T-helper 1 cell treated with Interleukin-12 subunit alpha and Interleukin-12 subunit beta and Interleukin-4 antibody, amounts not matched to agents 30 ng/mL and 1 ng/mL, for 36 hours (primary cell): ENCODE measurements around the gene CSRNP2. TPM values are rescaled to one million over a fixed set of nuclear protein-coding genes. Genes with fewer than 3 reads are reported as not detected.

Source experiments
- intact Hi-C: fragments of 100-400 bp; cut with micrococcal nuclease; formaldehyde crosslinking; loops from one replicate; pipeline ENCODE4 v1.15.1; 2024
- total RNA-seq: library from RNA; stranded (reverse); gene quantifications from 2 replicates; pipeline ENCODE4 v1.2.3, GENCODE V29; 2022

CSRNP2 gene, protein sequence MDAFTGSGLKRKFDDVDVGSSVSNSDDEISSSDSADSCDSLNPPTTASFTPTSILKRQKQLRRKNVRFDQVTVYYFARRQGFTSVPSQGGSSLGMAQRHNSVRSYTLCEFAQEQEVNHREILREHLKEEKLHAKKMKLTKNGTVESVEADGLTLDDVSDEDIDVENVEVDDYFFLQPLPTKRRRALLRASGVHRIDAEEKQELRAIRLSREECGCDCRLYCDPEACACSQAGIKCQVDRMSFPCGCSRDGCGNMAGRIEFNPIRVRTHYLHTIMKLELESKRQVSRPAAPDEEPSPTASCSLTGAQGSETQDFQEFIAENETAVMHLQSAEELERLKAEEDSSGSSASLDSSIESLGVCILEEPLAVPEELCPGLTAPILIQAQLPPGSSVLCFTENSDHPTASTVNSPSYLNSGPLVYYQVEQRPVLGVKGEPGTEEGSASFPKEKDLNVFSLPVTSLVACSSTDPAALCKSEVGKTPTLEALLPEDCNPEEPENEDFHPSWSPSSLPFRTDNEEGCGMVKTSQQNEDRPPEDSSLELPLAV
- total RNA-seq: 21.8 and 23.1 TPM in 2 replicates

DNA sequence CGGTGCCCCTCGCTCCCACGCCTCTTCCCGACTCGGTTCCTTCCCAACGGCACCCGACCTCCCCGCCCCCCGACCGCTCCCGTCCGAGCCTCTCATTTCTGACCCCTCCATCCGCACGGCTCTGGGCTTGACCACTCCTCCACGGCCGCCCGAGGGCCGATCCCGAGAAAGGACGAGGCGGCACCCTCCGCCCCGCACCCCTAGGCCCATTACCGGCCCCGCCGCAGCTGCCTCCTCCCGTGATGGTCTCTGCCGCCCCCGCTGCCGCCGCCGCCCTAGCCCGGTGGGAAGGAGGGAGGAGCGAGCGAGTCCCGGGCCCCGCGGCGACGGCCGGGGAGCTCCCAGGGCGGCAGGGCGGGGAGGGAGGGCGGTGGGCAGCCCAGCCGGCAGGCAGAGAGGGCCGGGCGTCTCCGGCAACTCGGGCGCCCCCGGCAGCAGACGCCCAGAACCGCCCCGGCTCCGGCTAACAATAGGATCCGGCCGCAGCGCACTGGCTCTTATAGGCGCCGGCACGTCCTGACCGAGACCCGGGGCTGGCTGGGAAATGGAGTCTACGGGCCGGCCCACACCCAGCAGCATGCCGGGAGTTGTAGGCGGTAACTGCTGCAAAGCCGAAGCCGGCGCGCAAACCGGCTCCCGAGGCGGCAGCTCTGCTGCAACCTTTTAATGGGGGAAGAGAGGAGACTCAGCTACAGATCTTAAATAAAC lies at the start of gene CSRNP2:
CSRNP2 (minus strand) TSS at position 471 of the 708 bp plus-strand sequence. CDS start 7,035 bp downstream, outside the sequence.
- intact Hi-C loops: loop anchor here (1.0 to 2.0 kb wide), 14 partner anchors 35 to 1058 kb away; partner anchors contain the start of genes DAZAP2, LARP4, LETMD1 and POU6F1

DNA sequence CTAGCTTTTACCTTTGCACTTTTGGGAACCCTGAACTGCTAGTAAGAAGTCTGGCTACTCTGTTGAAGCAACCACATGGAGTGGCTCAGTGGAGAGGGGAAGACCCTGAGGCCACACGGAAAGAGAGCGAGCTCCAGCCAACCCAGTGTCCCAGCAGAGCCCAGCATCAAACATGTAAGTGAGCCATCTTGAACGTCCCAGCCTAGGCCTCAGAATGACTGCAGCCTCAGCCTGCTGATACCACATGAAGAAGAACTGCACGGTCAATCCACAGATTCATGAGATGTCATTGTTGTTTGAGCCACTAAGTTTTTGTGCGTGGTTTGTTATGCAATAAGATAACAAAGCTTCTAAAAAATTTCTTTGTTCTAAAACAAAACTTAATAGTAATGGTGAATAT lies 49.3 kb upstream of the CSRNP2 start:
- intact Hi-C loops: no loop called here

DNA sequence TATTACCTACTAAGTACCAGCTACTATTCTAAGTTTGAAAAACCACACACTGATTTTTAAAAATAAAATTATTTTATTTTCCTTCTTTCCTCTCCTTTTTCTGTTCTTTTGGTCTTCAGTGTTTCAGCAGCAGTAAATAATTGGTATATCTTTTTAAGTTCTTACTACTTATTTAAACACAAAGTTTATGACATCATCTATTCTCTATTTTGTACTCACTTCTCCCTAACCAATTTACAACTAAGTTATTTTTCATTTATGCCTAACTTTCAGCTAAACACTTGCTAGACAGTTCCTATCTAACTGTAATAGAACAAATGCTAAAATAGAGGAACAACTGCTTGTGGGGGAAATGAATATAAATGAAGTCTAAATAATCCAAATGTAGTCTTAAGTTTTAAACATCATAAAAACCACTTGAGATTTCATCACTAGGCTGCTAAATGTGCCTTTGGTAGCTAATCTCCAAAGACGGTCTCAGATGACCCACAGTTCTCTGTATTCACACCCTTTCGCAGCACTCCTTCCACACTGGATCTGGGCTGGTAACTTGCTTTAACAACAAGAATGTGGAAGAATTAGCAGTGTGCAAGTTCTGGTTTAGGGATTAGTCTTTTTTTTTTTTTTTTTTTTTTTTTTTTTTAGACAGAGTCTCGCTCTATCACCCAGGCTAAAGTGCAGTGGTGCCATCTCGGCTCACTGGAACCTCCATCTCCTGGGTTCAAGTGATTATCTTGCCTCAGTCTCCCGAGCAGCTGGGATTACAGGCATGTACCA lies 48.5 kb upstream of the CSRNP2 start:
- intact Hi-C loops: no loop called here

DNA sequence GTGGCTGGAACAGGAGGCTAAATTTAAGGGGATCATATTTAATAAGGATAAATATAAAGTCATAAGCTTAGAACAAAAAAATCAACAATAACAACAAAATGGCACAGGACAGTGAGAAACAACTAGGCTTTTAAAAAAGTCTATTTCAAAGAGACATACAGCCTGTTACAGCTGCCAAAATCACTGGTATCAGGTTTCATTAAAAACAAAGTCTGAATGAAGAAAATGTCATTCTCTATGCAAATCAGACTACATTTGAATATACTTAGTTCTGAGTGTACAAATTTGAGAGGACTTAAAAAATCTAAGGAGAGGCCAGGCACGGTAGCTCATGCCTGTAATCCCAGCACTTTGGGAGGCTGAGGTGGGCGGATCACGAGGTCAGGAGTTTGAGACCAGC lies 45.5 kb upstream of the CSRNP2 start:
- intact Hi-C loops: no loop called here

DNA sequence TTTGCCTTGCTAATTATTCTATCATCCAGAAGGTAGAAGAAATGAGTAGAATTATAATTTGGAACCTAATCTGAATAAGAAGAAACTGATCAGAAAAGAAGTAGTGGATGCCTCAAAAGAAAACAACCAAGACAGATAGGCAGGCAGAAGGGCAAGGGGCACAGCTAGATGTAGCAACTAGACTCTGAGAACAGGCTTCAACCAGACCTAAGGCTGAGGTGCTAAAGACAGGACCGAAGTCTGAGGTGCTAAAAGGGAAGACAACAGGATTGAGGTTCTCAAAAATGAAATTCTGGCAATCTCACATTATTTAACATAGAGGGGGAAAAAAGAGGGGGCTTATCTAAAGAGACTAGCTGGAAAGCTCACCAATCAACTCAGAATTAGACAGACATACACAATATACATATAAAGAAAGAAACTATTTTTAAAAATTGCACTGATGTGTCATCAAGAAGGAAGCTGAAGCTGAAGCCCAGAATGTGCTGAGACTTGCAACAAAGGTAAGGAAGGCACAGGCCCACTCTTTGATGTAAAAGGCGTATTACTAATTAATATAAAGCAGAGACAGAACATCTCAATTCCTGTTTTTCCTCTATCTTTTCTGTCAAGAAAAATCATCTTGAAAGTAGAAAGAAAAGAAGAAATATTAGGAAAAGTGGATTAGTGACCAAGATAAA lies 43.8 kb upstream of the CSRNP2 start:
- intact Hi-C loops: no loop called here

DNA sequence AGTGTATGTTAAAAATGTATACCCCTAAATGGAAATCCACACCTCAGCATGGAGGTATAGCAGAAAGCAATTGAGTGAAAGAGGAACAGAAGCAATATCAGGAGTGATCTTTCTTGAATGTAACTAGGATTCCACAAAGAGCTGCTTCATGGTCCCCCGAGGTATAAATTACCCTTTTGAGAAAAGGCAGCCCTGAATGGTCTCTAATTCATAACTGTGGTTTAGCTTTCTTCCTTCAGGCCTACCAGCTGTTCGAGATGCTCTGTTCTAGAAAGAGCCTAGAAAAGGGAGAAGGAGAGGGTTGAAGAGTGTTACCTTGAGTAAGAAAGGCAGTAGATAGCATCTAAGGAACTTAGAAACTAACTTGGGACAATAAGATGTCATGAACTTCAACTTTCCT lies 42.9 kb upstream of the CSRNP2 start:
- intact Hi-C loops: no loop called here

DNA sequence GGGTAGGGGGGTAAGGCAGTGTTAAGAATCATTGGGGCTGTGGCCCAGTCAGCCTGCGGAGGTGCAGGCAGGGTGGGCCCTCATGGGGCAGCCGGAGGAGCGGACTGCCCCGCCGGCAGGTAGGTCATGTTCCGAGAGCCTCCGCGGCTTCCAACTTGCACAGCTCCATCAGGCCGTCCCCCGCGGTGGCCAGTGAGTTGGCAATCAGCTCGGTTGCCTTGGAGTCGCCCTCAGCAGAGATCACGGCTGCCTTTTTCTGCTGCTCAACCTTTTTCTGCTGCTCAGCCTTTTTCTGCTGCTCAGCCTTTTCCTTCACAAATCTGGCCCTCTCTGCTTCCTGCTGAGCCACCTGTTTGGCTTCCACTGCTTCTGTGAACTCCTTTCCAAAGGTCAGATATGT lies 41.1 kb upstream of the CSRNP2 start:
- intact Hi-C loops: no loop called here

DNA sequence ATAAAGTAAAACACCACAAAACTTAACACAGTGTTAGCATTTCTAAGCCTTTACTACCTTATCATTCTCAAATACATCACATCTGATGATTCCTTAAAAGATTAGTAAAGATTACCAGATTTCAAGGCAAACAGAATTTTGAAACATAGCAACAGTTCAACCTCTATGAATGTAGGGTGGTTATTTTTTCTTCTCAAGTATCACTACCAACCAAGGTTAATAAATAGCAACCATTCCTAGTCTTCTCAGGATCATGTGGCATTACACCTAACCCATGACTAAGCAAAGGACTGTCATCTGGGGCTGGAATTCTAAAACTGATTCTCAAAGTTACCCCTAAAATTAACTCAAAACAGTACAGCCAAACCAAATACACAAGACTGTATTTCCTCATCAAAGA lies 39.4 kb upstream of the CSRNP2 start:
- intact Hi-C loops: no loop called here

DNA sequence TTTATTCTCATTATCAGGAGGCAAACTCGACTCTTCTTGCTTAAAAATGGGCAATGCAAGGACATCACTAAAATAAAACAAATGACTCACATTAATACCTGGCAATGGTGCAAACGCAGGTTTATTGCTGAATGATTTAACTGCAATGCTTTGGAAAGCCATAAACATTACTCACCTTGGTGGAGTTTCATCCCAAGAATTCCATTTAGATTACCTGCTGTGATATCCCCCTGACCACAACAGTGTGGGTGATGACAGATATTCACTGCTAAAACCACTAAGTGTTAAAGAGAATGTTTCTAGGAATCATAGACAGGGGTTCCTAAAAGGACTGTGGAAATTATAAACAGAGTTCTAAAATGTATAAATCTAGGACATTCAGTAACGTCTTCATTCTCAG lies 35.3 kb upstream of the CSRNP2 start:
- intact Hi-C loops: no loop called here

DNA sequence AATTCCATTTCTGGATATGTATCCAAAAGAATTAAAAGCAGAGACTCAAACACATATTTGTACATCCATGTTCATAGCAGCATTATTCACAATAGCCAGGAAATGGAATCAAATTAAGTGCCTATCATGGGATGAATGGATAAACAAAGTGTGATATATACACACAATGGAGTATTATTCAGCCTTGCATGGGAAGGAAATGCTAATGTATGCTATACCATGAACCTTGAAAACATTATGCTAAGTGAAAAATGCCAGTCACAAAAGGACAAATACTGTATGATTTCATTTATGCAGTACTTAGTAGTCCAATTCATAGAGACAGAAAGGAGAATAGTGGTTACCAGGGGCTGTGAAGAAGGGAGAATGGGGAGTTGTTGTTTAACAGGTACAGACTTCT lies 32.1 kb upstream of the CSRNP2 start:
- intact Hi-C loops: no loop called here

DNA sequence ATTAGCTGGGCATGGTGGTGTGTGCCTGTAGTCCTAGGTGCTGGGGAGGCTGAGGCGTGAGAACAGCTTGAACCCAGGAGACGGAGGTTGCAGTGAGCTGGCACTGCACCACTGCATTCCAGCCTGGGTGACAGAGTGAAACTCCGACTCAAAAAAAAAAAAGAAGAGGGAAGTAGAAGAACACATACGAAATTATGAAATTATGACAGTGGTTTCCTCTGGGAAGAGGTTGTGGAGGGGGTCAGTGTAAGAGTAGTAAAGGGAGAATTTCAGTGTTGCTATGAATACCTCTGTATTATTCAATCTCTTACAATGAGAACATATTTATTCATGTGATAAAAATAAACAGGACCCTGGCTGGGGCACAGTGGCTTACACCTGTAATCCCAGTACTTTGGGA lies 24.7 kb upstream of the CSRNP2 start:
- intact Hi-C loops: no loop called here

DNA sequence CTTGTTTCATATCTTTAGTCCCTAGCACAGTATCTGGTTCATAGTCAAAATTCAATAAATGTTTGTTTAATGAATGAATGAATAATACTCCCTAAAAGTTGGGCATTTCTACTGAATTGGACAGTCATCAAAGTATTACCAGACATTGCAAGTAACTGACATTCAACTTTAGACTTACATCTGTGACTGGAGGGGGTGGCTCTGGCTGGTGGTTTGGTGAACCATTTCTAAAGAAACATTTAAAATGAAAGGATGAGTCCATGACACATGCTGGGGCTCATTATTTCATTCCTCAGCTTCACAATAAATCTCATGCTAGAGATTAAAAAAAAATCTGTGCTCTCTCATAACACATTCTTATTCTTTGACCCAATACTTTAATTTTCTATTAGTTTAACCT lies 20.6 kb upstream of the CSRNP2 start:
- intact Hi-C loops: no loop called here

DNA sequence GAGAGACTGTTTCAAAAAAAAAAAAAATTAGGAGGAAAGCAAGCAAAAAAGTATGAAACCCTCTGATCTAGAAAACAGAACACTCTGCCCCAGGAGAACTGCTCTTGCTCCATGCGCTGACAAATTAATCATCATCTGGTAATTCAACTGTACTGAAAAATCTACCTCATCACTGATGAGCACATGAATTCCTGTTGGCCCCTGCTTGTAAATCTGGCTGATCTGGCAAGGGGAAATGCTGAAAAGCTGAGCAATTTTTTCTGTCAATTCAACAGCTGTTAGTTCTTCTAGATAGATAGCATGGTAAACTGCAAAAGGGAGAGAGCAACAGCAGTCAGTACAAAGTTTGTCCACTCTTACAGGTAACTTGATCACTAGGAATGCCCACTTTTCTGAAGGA lies 15.2 kb upstream of the CSRNP2 start:
- intact Hi-C loops: no loop called here

DNA sequence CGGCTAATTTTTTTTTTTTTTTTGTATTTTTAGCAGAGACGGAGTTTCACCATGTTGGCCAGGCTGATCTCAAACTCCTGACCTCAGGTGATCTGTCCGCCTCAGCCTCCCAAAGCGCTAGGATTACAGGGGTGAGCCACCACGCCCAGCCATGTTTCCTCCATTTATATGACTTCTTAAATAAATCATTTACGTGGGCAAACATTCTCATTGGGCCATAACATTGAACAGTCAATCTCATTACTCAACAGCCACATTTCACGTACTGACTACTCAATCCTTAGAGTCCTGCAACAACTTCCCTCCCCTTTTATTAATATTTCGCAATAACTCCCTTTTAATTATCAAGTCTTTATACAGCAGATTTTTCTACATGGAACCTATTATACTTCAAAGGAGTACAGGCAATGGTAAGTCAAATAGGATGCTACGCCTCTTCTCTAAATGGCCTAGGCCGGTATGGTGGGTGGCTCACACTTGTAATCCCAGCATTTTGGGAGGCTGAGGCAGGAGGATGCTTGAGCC lies 7.4 kb upstream of the CSRNP2 start:
- intact Hi-C loops: no loop called here

DNA sequence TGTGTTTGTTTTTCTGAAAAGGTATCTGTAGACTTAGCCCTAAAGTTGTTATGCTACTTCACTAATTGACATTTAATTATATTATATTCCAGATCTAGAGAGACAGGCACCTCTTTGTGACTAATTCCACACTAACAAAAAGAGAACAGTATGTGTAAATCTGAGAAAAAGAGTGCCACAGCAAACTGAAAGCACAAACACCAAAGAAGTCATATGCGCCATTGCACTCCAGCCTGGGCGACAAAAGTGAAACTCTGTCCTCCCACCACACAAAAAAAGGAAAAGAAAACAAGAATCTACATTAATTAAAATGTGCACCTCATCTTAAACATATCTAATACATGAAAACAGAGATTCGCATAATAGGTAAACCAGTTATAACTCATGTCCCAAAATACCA lies 4.4 kb upstream of the CSRNP2 start:
- intact Hi-C loops: no loop called here

DNA sequence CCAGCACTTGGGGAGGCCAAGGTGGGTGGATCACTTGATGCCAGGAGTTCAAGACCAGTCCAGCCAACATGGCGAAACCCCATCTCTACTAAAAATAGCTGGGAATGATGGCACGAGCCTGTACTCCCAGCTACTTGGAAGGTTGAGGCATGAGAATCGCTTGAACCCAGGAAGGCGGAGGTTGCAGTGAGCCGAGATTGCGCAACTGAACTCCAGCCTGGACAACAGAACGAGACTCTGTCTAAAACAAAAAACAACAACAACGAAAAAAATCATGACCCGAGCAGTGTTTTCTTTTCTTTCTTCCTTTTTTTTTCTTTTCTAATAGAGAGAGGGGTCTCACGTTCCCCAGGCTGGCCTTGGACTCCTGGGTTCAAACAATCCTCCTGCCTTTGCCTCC lies 3.5 kb upstream of the CSRNP2 start:
- intact Hi-C loops: no loop called here

DNA sequence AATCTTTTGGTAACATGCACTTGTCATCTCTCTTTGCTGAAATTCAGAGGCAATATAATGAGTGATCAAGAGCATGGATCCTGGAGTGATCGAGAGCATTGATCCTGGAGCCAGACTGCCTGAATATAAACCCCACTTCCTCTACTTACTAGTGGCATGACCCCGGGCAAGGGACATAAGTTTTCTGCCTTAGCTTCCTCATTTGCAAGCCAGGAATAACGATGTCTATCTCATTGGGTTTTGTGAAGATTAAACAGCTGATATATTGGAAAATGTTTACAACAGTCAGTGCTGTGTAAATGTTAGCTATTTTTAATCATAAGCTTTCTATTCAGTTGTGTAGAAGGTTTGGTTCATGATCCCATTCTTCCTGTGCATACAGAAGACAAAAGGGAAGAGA lies 2.4 kb upstream of the CSRNP2 start:
- intact Hi-C loops: no loop called here

DNA sequence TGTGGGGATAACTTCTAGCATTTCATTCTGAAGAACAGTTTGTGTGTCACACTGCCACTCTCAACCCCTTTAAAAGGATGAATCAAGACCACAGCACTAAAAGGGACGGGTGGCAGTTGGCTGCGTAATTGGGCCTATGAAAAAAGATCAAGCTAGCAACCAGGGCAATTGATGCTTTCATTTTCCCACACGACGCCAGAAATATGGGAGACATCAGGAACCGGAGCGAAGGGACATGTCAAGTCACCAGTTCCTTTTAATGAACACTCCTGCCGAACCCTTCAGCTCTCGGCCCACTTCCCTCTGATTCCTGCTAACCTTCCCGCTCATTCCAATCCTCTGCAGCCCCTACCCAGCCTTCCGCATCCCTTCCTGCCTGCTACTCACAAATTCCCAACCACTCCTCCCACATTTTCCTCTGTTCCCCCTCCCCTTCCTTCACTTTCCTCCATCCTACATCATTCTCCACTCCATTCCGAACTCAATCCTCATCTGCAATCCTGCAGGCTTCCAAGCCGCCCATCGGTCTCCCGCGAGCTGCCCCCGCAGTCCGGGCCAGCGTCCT lies 753 bp downstream of the CSRNP2 start:
- intact Hi-C loops: loop anchor here (1.0 to 2.0 kb wide), 14 partner anchors 34 to 1057 kb away; partner anchors contain the start of genes DAZAP2, LARP4, LETMD1 and POU6F1

DNA sequence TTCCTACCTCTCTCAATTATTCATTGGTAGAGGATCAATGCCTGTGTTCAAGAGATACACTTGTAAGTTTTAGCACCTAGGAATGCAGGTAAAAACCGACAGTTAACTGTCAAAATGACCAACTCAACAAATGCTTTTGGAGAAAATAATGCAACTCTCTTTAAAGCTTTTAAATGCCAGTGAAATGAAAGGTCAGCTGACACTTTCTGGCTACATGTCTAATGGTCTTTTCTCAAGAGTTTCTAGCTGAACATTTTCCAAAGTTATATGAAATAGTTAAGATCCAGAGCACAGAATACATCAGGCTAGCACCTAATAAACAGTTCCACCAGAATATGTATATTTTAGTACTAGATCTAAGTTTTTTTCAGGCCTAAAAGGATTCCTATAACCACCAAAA lies 2.0 kb downstream of the CSRNP2 start:
- intact Hi-C loops: no loop called here

DNA sequence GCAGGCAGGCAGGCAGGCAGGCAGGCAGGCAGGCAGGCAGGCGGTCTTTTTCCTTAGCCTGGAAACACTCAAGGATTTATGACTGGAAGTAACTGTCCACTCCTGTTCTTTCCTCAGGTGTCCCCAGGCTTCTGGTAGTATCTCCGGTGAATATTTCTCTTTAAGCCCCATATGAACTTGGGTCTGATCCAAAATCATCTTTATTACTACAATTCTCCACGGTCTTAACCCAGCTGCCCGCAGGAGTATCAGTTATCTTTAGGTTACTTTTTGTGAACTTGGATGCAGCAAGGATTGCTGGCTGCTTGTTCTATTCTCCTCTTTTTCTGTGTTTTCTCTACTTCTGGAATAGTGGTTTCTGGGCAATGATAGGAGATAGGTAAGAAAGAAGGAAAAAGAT lies 3.3 kb downstream of the CSRNP2 start:
- intact Hi-C loops: no loop called here
